K562 (cell line): ENCODE data around the gene SCRN2. TPM values are rescaled to one million over a fixed set of nuclear protein-coding genes. Genes with fewer than 3 reads are reported as not detected.

Experiments used
- ETV6 ChIP-seq, 3 experiments: fragments of 150-350 bp in 1 of 3; sonication (generic) in 1 of 3; formaldehyde crosslinking in 1 of 3; IDR thresholded peaks; 2 replicates each; pipeline versions ENCODE4 v1.6.1 to v1.8.0; 2014 to 2022; ENCODE audit warnings: borderline replicate concordance in 2 of 3, low read depth in 2 of 3, antibody characterized with exemption in 1 of 3, low read length in 1 of 3, mild to moderate bottlenecking in 1 of 3, missing genetic modification reagents in 1 of 3
- EZH2 ChIP-seq: IDR thresholded peaks from 2 replicates; pipeline ENCODE4 v1.6.1; 2012; ENCODE audit warnings: low read depth, mild to moderate bottlenecking, inconsistent platforms, low read length, borderline replicate concordance
- GTF2E2 ChIP-seq: fragments of 200-800 bp; sonication (Bioruptor generic); IDR thresholded peaks from 2 replicates; pipeline ENCODE4 v1.6.1; 2016; ENCODE audit warnings: missing genetic modification characterization, missing compliant biosample characterization
- HDAC8 ChIP-seq: fragments of 450-650 bp; IDR thresholded peaks from 2 replicates; pipeline ENCODE4 v1.6.1; 2016; ENCODE audit warnings: mild to moderate bottlenecking, missing genetic modification characterization, moderate library complexity, missing compliant biosample characterization
- ILF3 ChIP-seq: fragments of 450-650 bp; IDR thresholded peaks from 2 replicates; pipeline ENCODE4 v1.6.1; 2018; ENCODE audit warnings: antibody characterized with exemption, mild to moderate bottlenecking, moderate library complexity, borderline replicate concordance
- MAZ ChIP-seq, 2 experiments: fragments of 450-650 bp in 1 of 2; sonication (generic) in 1 of 2; formaldehyde crosslinking; IDR thresholded peaks in 1 of 2; conservative IDR thresholded peaks in 1 of 2; 2 replicates each; pipeline versions ENCODE4 v1.4.0 to v1.5.0; 2020; ENCODE audit warnings: mild to moderate bottlenecking in 1 of 2, missing genetic modification reagents in 1 of 2
- POLR2G ChIP-seq: fragments of 200-400 bp; formaldehyde crosslinking; IDR thresholded peaks from 2 replicates; pipeline ENCODE4 v1.6.1; 2017; ENCODE audit warnings: low read depth, mild to moderate bottlenecking, antibody characterized with exemption, low read length, moderate library complexity
- PYGO2 ChIP-seq: fragments of 450-650 bp; IDR thresholded peaks from 2 replicates; pipeline ENCODE4 v1.6.1; 2016; ENCODE audit warnings: mild to moderate bottlenecking, missing genetic modification characterization, moderate library complexity, missing compliant biosample characterization
- RB1 ChIP-seq: fragments of 450-650 bp; IDR thresholded peaks from 2 replicates; pipeline ENCODE4 v1.6.1; 2017; ENCODE audit warnings: low read depth, mild to moderate bottlenecking
- SETDB1 ChIP-seq: IDR thresholded peaks from one replicate; pipeline ENCODE4 v1.6.1; 2012; ENCODE audit warnings: low read length, control low read depth, inconsistent platforms
- STAT5B ChIP-seq: fragments of 250-450 bp; sonication (Bioruptor Pico); IDR thresholded peaks from 2 replicates; pipeline ENCODE4 v1.8.0; 2021; ENCODE audit warnings: mild to moderate bottlenecking, inconsistent platforms
- THRAP3 ChIP-seq: fragments of 450-650 bp; IDR thresholded peaks from 2 replicates; pipeline ENCODE4 v1.6.1; 2016; ENCODE audit warnings: mild to moderate bottlenecking, inconsistent platforms, borderline replicate concordance
- TRIM28 ChIP-seq: fragments of 450-650 bp; IDR thresholded peaks from 2 replicates; pipeline ENCODE4 v1.6.1; 2017
- ZNF699 ChIP-seq: fragments of 250-450 bp; sonication (Bioruptor Pico); IDR thresholded peaks from 2 replicates; pipeline ENCODE4 v1.8.0; 2021; ENCODE audit warnings: mild to moderate bottlenecking, moderate library complexity; ENCODE audit not compliant: insufficient replicate concordance
- ZNF707 ChIP-seq: fragments of 250-450 bp; sonication (Bioruptor Pico); conservative IDR thresholded peaks from 2 replicates; pipeline ENCODE4 v1.8.0; 2022; ENCODE audit warnings: inconsistent platforms, mild to moderate bottlenecking, moderate library complexity
- polyA plus RNA-seq, 8 experiments: library from polyadenylated mRNA; depleted of rRNA in 4 of 8; stranded (reverse) in 5 of 8; unstranded in 3 of 8; fragments of >200 nt; fragmentation: Nextera tagmentation in 2 of 8; fragmentation: Illumina TruSeq in 1 of 8; extraction: Ambion mirVana in 2 of 8; extraction: Trizol in 1 of 8; gene quantifications; 2 replicates each; pipeline versions ENCODE4 v1.2.1 to v1.2.3, GENCODE V29; 2011 to 2014; ENCODE audit warnings: inconsistent platforms in 1 of 8, missing spikeins in 1 of 8
- total RNA-seq, 7 experiments: library from RNA; depleted of rRNA in 6 of 7; stranded (reverse); fragments of >200 nt in 6 of 7; fragmentation: Illumina TruSeq in 2 of 7; extraction: Trizol in 2 of 7; gene quantifications; 2 replicates each; pipeline versions ENCODE4 v1.2.1 to v1.2.3, GENCODE V29; 2011 to 2021; ENCODE audit warnings: low replicate concordance in 1 of 7
- TF ChIP-seq, protein P1 (sequence below): fragments of 450-650 bp; conservative IDR thresholded peaks from 2 replicates; pipeline ENCODE4 v1.6.1; 2016; ENCODE audit warnings: missing genetic modification characterization, low read depth, mild to moderate bottlenecking, control low read depth, missing compliant biosample characterization
- TF ChIP-seq, protein P2 (sequence below), 3 experiments: IDR thresholded peaks in 2 of 3; conservative IDR thresholded peaks in 1 of 3; 2 replicates each; pipeline ENCODE4 v1.5.1; 2011 to 2012; ENCODE audit warnings: low read length in 3 of 3, mild to moderate bottlenecking in 3 of 3, control low read depth in 2 of 3, improper control_type of control experiment in 1 of 3, inconsistent platforms in 1 of 3, low read depth in 1 of 3, mixed read lengths in 1 of 3, moderate library complexity in 1 of 3; ENCODE audit not compliant: insufficient read depth in 2 of 3
- TF ChIP-seq, protein P3 (sequence below): fragments of 150-350 bp; IDR thresholded peaks from 2 replicates; pipeline ENCODE4 v1.6.1; 2014; ENCODE audit warnings: low read depth, mild to moderate bottlenecking, low read length, borderline replicate concordance
- TF ChIP-seq, protein P4 (sequence below): sonication (generic); formaldehyde crosslinking; IDR thresholded peaks from 2 replicates; pipeline ENCODE4 v1.9.0; 2022; ENCODE audit warnings: mild to moderate bottlenecking, missing genetic modification reagents

Gene SCRN2
- total and polyA plus RNA-seq, 9 of the 15 experiments (the other 6 are each of a cell fraction or from before 2014, with no cell fraction given), result 0.25 to 32.9 (median 13.6) TPM

DNA sequence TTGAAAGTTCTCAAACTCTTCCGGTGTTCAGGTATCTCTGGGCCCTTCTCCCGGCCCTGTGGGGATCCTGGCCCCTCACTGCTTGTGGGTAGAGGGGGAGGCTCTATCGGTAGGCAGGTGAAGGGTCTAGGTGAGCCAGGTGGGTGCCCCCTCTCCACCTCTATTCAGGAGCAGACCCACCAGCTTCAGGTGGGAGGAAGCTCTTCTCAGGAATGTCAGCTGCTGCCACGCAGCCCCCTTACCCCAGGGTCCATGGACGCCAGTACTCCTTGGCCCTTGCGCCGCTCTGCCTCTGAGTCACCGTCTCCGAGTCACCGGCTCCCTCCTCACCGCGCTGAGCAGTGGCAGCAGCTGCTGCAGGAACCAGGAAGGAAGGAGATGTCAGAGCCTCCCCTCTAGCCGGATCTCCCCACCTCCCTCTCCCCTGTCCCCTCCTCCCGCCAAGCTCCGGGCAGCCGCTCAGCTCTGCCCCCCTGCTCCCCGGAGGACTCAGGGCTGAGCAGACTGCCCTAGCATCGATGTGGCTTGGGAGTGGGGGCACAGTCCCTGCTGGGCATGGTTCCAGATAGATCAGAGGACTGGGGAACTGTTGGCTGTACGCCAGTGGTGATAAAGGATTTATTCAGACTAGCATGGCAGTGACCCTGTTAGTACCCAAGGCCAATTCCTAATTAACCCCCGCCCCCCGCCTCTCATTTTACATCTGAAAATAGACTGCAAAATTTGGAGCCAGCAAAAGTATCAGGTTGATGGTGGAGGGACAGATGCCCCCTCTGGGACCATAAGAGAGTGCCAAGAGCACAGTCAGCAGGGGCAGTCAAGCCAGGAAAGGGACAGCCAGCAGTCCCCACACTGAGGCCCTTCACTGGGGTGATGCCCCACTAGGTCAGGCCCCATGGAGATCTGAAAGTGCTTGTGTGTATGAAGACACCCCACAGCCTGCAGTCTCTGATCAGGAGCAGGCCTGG, 19.4 kb downstream of the SCRN2 start, which contains the start of gene OSBPL7 (continued):
- TF ChIP-seq, protein P1, sequence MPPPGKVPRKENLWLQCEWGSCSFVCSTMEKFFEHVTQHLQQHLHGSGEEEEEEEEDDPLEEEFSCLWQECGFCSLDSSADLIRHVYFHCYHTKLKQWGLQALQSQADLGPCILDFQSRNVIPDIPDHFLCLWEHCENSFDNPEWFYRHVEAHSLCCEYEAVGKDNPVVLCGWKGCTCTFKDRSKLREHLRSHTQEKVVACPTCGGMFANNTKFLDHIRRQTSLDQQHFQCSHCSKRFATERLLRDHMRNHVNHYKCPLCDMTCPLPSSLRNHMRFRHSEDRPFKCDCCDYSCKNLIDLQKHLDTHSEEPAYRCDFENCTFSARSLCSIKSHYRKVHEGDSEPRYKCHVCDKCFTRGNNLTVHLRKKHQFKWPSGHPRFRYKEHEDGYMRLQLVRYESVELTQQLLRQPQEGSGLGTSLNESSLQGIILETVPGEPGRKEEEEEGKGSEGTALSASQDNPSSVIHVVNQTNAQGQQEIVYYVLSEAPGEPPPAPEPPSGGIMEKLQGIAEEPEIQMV (tag), result no peak
- TF ChIP-seq RB1 (peak; percentile 84; the same call in 1 of the 2 replicates), ILF3 (no peak), ZNF707 (CRISPR knock-in tag) (no peak), ETV6 (IDR thresholded peaks at IDR 0.05; ENCODE audit: borderline replicate concordance in 1 of 2, low read depth in 2 of 2, low read length in 1 of 2) (no peak), ETV6 (CRISPR knock-in tag; IDR thresholded peaks at IDR 0.05; ENCODE audit: borderline replicate concordance) (no peak), GTF2E2 (tag) (no peak), TRIM28 (0 out of 2 replicates have a peak, but pooled peaks have one; percentile 17), MAZ (CRISPR knock-in tag; conservative IDR thresholded peaks at IDR 0.05 in 1 of 2, IDR thresholded peaks at IDR 0.05 in 1 of 2) (peak; percentile 89 to 90), EZH2 (no peak), STAT5B (CRISPR knock-in tag) (no peak), ZNF699 (CRISPR knock-in tag) (no peak), POLR2G (peak; percentile 83), THRAP3 (no peak), SETDB1 (no peak), HDAC8 (tag) (no peak), PYGO2 (no peak)
- TF ChIP-seq, protein P2, sequence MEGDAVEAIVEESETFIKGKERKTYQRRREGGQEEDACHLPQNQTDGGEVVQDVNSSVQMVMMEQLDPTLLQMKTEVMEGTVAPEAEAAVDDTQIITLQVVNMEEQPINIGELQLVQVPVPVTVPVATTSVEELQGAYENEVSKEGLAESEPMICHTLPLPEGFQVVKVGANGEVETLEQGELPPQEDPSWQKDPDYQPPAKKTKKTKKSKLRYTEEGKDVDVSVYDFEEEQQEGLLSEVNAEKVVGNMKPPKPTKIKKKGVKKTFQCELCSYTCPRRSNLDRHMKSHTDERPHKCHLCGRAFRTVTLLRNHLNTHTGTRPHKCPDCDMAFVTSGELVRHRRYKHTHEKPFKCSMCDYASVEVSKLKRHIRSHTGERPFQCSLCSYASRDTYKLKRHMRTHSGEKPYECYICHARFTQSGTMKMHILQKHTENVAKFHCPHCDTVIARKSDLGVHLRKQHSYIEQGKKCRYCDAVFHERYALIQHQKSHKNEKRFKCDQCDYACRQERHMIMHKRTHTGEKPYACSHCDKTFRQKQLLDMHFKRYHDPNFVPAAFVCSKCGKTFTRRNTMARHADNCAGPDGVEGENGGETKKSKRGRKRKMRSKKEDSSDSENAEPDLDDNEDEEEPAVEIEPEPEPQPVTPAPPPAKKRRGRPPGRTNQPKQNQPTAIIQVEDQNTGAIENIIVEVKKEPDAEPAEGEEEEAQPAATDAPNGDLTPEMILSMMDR (IDR thresholded peaks at IDR 0.05 in 2 of 3, conservative IDR thresholded peaks at IDR 0.05 in 1 of 3; ENCODE audit: insufficient read depth in 2 of 3, low read depth in 1 of 3, low read length in 3 of 3), result peak; percentile 59 to 71 (median 60); a peak in 5 of 6 replicates
- TF ChIP-seq, protein P3, sequence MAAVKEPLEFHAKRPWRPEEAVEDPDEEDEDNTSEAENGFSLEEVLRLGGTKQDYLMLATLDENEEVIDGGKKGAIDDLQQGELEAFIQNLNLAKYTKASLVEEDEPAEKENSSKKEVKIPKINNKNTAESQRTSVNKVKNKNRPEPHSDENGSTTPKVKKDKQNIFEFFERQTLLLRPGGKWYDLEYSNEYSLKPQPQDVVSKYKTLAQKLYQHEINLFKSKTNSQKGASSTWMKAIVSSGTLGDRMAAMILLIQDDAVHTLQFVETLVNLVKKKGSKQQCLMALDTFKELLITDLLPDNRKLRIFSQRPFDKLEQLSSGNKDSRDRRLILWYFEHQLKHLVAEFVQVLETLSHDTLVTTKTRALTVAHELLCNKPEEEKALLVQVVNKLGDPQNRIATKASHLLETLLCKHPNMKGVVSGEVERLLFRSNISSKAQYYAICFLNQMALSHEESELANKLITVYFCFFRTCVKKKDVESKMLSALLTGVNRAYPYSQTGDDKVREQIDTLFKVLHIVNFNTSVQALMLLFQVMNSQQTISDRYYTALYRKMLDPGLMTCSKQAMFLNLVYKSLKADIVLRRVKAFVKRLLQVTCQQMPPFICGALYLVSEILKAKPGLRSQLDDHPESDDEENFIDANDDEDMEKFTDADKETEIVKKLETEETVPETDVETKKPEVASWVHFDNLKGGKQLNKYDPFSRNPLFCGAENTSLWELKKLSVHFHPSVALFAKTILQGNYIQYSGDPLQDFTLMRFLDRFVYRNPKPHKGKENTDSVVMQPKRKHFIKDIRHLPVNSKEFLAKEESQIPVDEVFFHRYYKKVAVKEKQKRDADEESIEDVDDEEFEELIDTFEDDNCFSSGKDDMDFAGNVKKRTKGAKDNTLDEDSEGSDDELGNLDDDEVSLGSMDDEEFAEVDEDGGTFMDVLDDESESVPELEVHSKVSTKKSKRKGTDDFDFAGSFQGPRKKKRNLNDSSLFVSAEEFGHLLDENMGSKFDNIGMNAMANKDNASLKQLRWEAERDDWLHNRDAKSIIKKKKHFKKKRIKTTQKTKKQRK, result no peak
- TF ChIP-seq, protein P4, sequence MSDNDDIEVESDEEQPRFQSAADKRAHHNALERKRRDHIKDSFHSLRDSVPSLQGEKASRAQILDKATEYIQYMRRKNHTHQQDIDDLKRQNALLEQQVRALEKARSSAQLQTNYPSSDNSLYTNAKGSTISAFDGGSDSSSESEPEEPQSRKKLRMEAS (CRISPR knock-in tag), result peak; percentile 62
